AG04449 (cell line): Measurements from ENCODE around the gene BTBD6.
A peak's percentile ranks its signal among the peaks of the same experiment; 100 is the strongest.

Source experiments
- CTCF ChIA-PET: fragments of 350-600 bp; formaldehyde crosslinking; extraction: SDS; loops from one replicate; lab custom pipeline; 2021; ENCODE audit warnings: antibody characterized with exemption; lab: Yijun Ruan, JAX
- POLR2A ChIA-PET: fragments of 400-600, 350-600 bp; formaldehyde crosslinking; extraction: SDS; loops from one replicate; lab custom pipeline; 2020; ENCODE audit warnings: antibody characterized with exemption, inconsistent platforms; lab: Yijun Ruan, JAX
- DNase-seq: peaks from one replicate; pipeline ENCODE4 v3.0.0-alpha.2; 2010; ENCODE audit warnings: low read depth, low spot score
- H3K4me3 ChIP-seq: 2 replicates; pipeline ENCODE4 v1.5.1; 2011; ENCODE audit warnings: low read depth, mild to moderate bottlenecking, control low read depth, low read length
- TF ChIP-seq, protein P1 (sequence below): IDR thresholded peaks from one replicate; pipeline ENCODE4 v1.5.1; 2011; ENCODE audit warnings: mild to moderate bottlenecking, moderate library complexity, low read length, control low read depth, inconsistent platforms; ENCODE audit not compliant: insufficient read depth; ENCODE audit errors: missing control alignments

The BTBD6 gene

DNA sequence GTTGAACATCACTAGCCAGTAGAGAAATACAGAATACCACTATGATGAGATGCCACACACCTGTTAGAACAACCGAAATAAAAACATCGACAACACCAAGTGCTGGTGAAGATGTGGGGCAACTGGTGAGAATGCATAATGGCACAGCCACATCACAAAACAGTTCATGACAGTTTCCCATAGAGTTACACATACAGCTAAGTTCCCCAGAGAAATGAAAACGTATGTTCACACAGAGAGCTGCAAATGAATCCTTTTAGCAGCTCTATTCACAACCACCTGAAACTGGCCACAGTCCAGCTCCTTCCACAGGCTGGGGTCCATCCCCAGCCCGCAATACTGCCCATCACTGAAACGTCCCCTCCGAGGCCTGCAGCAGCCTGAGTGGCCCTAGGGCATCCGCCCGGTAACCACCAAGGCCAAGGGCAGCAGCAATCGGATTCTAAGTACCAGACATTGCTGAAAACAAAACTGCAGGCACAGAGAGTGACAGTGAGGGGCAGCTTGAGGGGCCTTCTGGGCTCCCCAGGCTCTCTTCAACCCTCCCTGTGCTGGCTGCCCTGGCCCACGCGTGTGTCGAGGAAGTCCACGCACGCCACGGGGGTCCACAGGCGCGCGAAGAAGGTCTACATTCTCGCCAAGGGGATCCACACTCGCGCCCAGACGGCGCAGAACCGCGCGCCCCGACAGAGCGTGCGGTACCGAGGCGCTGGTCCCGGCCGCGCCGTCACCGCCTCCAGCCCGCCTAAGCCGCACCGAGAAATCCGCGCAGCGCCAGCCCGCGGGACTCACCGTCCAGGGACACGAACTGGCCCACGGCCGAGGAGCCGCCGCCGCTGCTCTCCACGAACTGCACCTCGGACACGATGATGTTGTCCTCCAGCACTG is 51.6 kb downstream of the BTBD6 start:
- no peak for DNase-seq
- H3K4me3 ChIP-seq: peak overlapping the region; percentile 89
- TF ChIP-seq, protein P1, sequence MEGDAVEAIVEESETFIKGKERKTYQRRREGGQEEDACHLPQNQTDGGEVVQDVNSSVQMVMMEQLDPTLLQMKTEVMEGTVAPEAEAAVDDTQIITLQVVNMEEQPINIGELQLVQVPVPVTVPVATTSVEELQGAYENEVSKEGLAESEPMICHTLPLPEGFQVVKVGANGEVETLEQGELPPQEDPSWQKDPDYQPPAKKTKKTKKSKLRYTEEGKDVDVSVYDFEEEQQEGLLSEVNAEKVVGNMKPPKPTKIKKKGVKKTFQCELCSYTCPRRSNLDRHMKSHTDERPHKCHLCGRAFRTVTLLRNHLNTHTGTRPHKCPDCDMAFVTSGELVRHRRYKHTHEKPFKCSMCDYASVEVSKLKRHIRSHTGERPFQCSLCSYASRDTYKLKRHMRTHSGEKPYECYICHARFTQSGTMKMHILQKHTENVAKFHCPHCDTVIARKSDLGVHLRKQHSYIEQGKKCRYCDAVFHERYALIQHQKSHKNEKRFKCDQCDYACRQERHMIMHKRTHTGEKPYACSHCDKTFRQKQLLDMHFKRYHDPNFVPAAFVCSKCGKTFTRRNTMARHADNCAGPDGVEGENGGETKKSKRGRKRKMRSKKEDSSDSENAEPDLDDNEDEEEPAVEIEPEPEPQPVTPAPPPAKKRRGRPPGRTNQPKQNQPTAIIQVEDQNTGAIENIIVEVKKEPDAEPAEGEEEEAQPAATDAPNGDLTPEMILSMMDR: no peak
- CTCF ChIA-PET: interaction anchor here (0.7 to 1.8 kb wide), 5 partner anchors 17 to 213 kb away, joined by 3 to 4 read pairs (median 3); no protein-coding TSS in a partner anchor
- POLR2A ChIA-PET: interaction anchor here (0.5 to 1.5 kb wide), 2 partner anchors 14 to 86 kb away, joined by 3 to 19 read pairs; partner anchors contain the start of gene PACS2
